ENCODE results near the gene FRMD4B. TPM values are rescaled to one million over a fixed set of nuclear protein-coding genes. Genes with fewer than 3 reads are reported as not detected.
A peak's percentile ranks its signal among the peaks of the same experiment; 100 is the strongest.

The FRMD4B gene
- total RNA-seq, 4 donors from 2014 or later: 15.5 to 36.7 (median 26.0) TPM

DNA sequence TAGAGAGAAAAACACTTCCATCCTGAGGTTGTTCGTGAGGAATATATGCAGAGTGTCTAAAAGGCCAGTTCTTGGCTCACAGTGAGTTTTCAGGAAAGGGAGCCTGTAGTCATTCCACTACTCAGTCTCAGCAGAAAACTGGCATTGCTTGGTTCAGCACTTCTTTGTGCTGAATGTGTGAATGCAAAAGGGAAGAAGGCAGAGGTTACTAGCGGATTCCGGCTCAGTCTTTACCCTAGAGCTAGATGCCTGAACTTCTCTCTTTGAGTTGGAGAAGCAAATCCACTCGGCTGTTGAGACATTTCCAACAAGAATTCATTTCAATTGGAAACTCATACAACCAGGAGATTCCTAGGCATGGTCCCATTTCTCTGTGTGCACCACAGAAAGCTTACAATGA is 23.1 kb upstream of the FRMD4B start:
- H3K4me3 ChIP-seq: no peak overlapping the region
- no peaks in the 10 kb centered on the region for H3K27me3 ChIP-seq
- peaks cover 4 to 5% of the 10 kb centered on the region in 2 donors for H3K9me3 ChIP-seq
- no peaks in the 10 kb centered on the region for H3K4me1 ChIP-seq
- TF ChIP-seq, protein P1, sequence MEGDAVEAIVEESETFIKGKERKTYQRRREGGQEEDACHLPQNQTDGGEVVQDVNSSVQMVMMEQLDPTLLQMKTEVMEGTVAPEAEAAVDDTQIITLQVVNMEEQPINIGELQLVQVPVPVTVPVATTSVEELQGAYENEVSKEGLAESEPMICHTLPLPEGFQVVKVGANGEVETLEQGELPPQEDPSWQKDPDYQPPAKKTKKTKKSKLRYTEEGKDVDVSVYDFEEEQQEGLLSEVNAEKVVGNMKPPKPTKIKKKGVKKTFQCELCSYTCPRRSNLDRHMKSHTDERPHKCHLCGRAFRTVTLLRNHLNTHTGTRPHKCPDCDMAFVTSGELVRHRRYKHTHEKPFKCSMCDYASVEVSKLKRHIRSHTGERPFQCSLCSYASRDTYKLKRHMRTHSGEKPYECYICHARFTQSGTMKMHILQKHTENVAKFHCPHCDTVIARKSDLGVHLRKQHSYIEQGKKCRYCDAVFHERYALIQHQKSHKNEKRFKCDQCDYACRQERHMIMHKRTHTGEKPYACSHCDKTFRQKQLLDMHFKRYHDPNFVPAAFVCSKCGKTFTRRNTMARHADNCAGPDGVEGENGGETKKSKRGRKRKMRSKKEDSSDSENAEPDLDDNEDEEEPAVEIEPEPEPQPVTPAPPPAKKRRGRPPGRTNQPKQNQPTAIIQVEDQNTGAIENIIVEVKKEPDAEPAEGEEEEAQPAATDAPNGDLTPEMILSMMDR (IDR thresholded peaks at IDR 0.05): no peak
- H3K27ac ChIP-seq: peak overlapping the region in 2 of 4 donors; percentile 18 to 42
- DNase-seq: no peak
- 60% methylated on average over 4 of the region's 4 CpGs; no CpG with 5 or more reads in 1 of the 2 donors for WGBS, 2 donors (ENCODE audit: low coverage in 1 of 2)
- H3K36me3 ChIP-seq: no peaks in the 10 kb centered on the region
- intact Hi-C loops (cut with DNase I; ENCODE audit: low total_unique reads) (no loop called here), in situ Hi-C loops (cut with MboI; ENCODE audit: low pct_ligation_motif_present in 1 of 4, low pct_unique_long_range_greater_than_20kb in 1 of 4, low sequenced_read_pairs in 3 of 4) (loop anchor here in 2 of 4 donors (25.0 kb wide), 2 partner anchors 97 to 247 kb away; no protein-coding TSS in a partner anchor)

DNA sequence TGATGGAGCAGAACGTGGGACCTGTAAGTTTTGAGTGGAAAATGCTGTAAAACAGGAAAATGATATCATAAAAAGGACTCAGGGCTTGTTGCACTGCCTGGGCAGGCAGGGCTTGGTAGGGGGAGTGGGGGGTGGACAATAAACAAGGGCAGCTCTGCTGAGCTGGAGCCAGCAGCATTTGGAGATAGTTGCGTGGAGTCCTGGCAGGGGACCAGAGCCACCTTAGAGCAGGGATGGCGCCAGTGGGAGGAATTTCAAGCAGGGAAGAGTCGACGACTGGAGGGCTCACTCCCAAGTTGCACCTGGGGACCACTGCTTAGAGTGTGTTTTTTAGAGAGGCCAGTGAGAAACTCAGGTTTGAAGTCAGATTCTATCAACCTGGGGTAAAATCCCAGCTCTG is 22.7 kb upstream of the FRMD4B start:
- no peak overlapping the region for H3K27ac ChIP-seq

DNA sequence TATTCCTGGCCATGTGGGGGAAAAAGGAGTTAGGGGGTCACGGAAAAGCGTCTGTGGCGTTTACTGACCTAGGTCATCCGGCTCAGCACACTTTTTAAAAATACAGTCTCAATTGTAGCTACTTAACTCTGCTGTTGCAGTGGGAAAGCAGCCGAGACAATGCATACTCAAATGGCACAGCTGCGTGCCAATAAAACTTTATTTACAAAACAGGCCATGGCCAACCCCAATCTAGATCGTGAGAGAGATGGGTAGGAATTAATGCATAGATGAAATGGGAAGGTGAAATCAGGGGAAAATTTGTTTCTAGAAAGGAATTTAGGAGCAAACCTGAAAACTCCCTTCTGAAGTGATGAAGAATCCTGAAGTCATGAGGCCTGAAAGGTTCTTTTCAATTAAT is 22.0 kb upstream of the FRMD4B start:
- 91 to 96% methylated on average over 6 to 7 of the region's 7 CpGs for WGBS, 2 donors (ENCODE audit: low coverage in 1 of 2)
- intact Hi-C loops (cut with DNase I; ENCODE audit: low total_unique reads): no loop called here

More for the DNA sequence above, 22.7 kb upstream of the FRMD4B start:
- peaks cover 4 to 5% of the 10 kb centered on the region in 2 donors for H3K9me3 ChIP-seq
- no peaks in the 10 kb centered on the region for H3K27me3 ChIP-seq
- TF ChIP-seq EP300 (IDR thresholded peaks at IDR 0.05; ENCODE audit: low read depth) (no peak), POLR2AphosphoS5 (IDR thresholded peaks at IDR 0.05) (no peak), POLR2A (IDR thresholded peaks at IDR 0.05) (no peak)
- TF ChIP-seq, protein P1 (IDR thresholded peaks at IDR 0.05): no peak
- H3K4me1 ChIP-seq: peaks cover 0 to 5% (median under 1%) of the 10 kb centered on the region in 4 donors
- intact Hi-C loops (cut with DNase I; ENCODE audit: low total_unique reads): no loop called here
- no peak for DNase-seq
- H3K4me3 ChIP-seq: no peak overlapping the region
- H3K36me3 ChIP-seq: no peaks in the 10 kb centered on the region
- 70 to 76% methylated on average over 3 to 5 of the region's 5 CpGs for WGBS, 2 donors (ENCODE audit: low coverage in 1 of 2)
- in situ Hi-C loops (cut with MboI; ENCODE audit: low pct_ligation_motif_present in 1 of 4, low pct_unique_long_range_greater_than_20kb in 1 of 4, low sequenced_read_pairs in 3 of 4): loop anchor here in 2 of 4 donors (25.0 kb wide), 2 partner anchors 96 to 246 kb away; no protein-coding TSS in a partner anchor

DNA sequence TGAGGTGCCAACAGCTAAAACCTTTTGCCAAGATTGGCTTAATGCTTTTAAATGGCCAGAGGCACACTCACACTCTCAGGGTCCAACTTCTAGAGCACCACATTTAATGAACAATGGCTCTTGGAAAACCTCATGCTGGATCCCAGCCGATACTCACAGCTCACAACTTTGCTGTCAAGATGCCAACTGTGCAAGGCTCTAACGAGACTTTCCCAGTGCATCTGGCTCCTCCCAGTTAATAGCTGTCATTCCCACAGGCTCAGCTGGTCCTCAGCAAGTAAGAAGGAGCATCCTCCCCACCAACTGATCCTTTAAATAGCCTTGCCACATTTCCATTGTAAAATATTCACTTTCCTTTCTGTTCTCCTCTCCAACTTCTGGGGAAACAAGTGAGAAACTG is 20.3 kb upstream of the FRMD4B start:
- no peak for DNase-seq
- intact Hi-C loops (cut with DNase I; ENCODE audit: low total_unique reads): no loop called here
- TF ChIP-seq POLR2AphosphoS5 (IDR thresholded peaks at IDR 0.05): no peak
- TF ChIP-seq, protein P1 (IDR thresholded peaks at IDR 0.05): no peak
- TF ChIP-seq POLR2A (IDR thresholded peaks at IDR 0.05): no peak
- no peak for TF ChIP-seq EP300 (IDR thresholded peaks at IDR 0.05; ENCODE audit: low read depth)
- in situ Hi-C loops (cut with MboI; ENCODE audit: low pct_ligation_motif_present in 1 of 4, low pct_unique_long_range_greater_than_20kb in 1 of 4, low sequenced_read_pairs in 3 of 4): loop anchor here in 2 of 4 donors (25.0 kb wide), 2 partner anchors 94 to 244 kb away; no protein-coding TSS in a partner anchor
- Histone ChIP-seq H3K27me3 (no peaks in the 10 kb centered on the region), H3K36me3 (no peaks in the 10 kb centered on the region), H3K9me3 (peaks cover 4 to 5% of the 10 kb centered on the region in 2 donors), H3K27ac (no peak overlapping the region), H3K4me1 (peaks cover 0 to 10% (median 3%) of the 10 kb centered on the region in 4 donors), H3K4me3 (no peak overlapping the region)
- WGBS, 2 donors (ENCODE audit: low coverage in 1 of 2): 37% methylated on average over 2 of the region's 2 CpGs; no CpG with 5 or more reads in 1 of the 2 donors

More for the DNA sequence above, 22.0 kb upstream of the FRMD4B start:
- Histone ChIP-seq H3K27ac (no peak overlapping the region), H3K27me3 (no peaks in the 10 kb centered on the region), H3K36me3 (no peaks in the 10 kb centered on the region), H3K4me1 (peaks cover 0 to 9% (median 3%) of the 10 kb centered on the region in 4 donors), H3K4me3 (no peak overlapping the region), H3K9me3 (peaks cover 4 to 5% of the 10 kb centered on the region in 2 donors)
- in situ Hi-C loops (cut with MboI; ENCODE audit: low pct_ligation_motif_present in 1 of 4, low pct_unique_long_range_greater_than_20kb in 1 of 4, low sequenced_read_pairs in 3 of 4): loop anchor here in 2 of 4 donors (25.0 kb wide), 2 partner anchors 96 to 246 kb away; no protein-coding TSS in a partner anchor
- DNase-seq: no peak
- TF ChIP-seq POLR2AphosphoS5 (IDR thresholded peaks at IDR 0.05): no peak
- TF ChIP-seq EP300 (IDR thresholded peaks at IDR 0.05; ENCODE audit: low read depth): no peak
- no peak for TF ChIP-seq POLR2A (IDR thresholded peaks at IDR 0.05)
- TF ChIP-seq, protein P1 (IDR thresholded peaks at IDR 0.05): no peak

All from transverse colon (tissue), 4 donors.